ENCODE results near the gene COL11A1. TPM values are rescaled to one million over a fixed set of nuclear protein-coding genes. Genes with fewer than 3 reads are reported as not detected.

COL11A1 gene
- total and polyA plus RNA-seq, 5 donors from 2014 or later: not detected

GRCh38 chr1:103002005-103002404 is 106.3 kb downstream of the COL11A1 start:
- ATAC-seq (ENCODE audit: low read depth in 2 of 2) (no peak), DNase-seq (no peak)
- H3K4me3 ChIP-seq (ENCODE audit: low read depth, low read length): no peak overlapping the region
- H3K9me3 ChIP-seq (ENCODE audit: control insufficient read depth in 2 of 2, low read length in 2 of 2): no peaks in the 10 kb centered on the region
- H3K36me3 ChIP-seq (ENCODE audit: control insufficient read depth, insufficient read depth, low read length): no peaks in the 10 kb centered on the region
- Mint-ChIP-seq H3K27ac (no peak overlapping the region), H3K36me3 (no peaks in the 10 kb centered on the region), H3K4me3 (no peak overlapping the region), H3K27me3 (no peaks in the 10 kb centered on the region), H3K9me3 (peaks cover 0 to 5% (median 2%) of the 10 kb centered on the region in 7 donors), H3K4me1 (no peaks in the 10 kb centered on the region)
- no peaks in the 10 kb centered on the region for H3K4me1 ChIP-seq (ENCODE audit: control insufficient read depth, insufficient read depth, low read length, poor library complexity, severe bottlenecking)
- no peaks in the 10 kb centered on the region for H3K27me3 ChIP-seq (ENCODE audit: control insufficient read depth, insufficient read depth, low read length)
- H3K27ac ChIP-seq (ENCODE audit: insufficient read depth, low read length, poor library complexity, severe bottlenecking): no peak overlapping the region

- H3K27ac Mint-ChIP-seq: no peak overlapping the region
- H3K9me3 Mint-ChIP-seq: peaks cover 0 to 2% (median 0%) of the 10 kb centered on the region in 7 donors
- Histone ChIP-seq H3K4me3 (ENCODE audit: low read depth, low read length) (no peak overlapping the region), H3K4me1 (ENCODE audit: control insufficient read depth, insufficient read depth, low read length, poor library complexity, severe bottlenecking) (no peaks in the 10 kb centered on the region), H3K27me3 (ENCODE audit: control insufficient read depth, insufficient read depth, low read length) (no peaks in the 10 kb centered on the region), H3K9me3 (ENCODE audit: control insufficient read depth in 2 of 2, low read length in 2 of 2) (no peaks in the 10 kb centered on the region), H3K36me3 (ENCODE audit: control insufficient read depth, insufficient read depth, low read length) (no peaks in the 10 kb centered on the region), H3K27ac (ENCODE audit: insufficient read depth, low read length, poor library complexity, severe bottlenecking) (no peak overlapping the region)
- no peaks in the 10 kb centered on the region for H3K36me3 Mint-ChIP-seq
- DNase-seq (no peak), ATAC-seq (ENCODE audit: low read depth in 2 of 2) (no peak)
- H3K4me1 Mint-ChIP-seq: no peaks in the 10 kb centered on the region
- H3K27me3 Mint-ChIP-seq: no peaks in the 10 kb centered on the region
- H3K4me3 Mint-ChIP-seq: no peak overlapping the region
Observed at GRCh38 chr1:102978874-102979273, 129.4 kb downstream of the COL11A1 start.

- Histone ChIP-seq H3K4me3 (ENCODE audit: low read depth, low read length) (no peak overlapping the region), H3K27ac (ENCODE audit: insufficient read depth, low read length, poor library complexity, severe bottlenecking) (no peak overlapping the region), H3K9me3 (ENCODE audit: control insufficient read depth in 2 of 2, low read length in 2 of 2) (no peaks in the 10 kb centered on the region), H3K36me3 (ENCODE audit: control insufficient read depth, insufficient read depth, low read length) (no peaks in the 10 kb centered on the region), H3K27me3 (ENCODE audit: control insufficient read depth, insufficient read depth, low read length) (no peaks in the 10 kb centered on the region), H3K4me1 (ENCODE audit: control insufficient read depth, insufficient read depth, low read length, poor library complexity, severe bottlenecking) (no peaks in the 10 kb centered on the region)
- Mint-ChIP-seq H3K27ac (no peak overlapping the region), H3K9me3 (peaks cover 0 to 2% (median 0%) of the 10 kb centered on the region in 7 donors), H3K4me1 (no peaks in the 10 kb centered on the region), H3K36me3 (no peaks in the 10 kb centered on the region), H3K27me3 (no peaks in the 10 kb centered on the region), H3K4me3 (no peak overlapping the region)
- DNase-seq (no peak), ATAC-seq (ENCODE audit: low read depth in 2 of 2) (no peak)
Observed at GRCh38 chr1:102977292-102977691, 131.0 kb downstream of the COL11A1 start.

GRCh38 chr1:102970496-102971078 is 137.7 kb downstream of the COL11A1 start:
- Mint-ChIP-seq H3K4me3 (no peak overlapping the region), H3K27ac (no peak overlapping the region), H3K27me3 (no peaks in the 10 kb centered on the region), H3K9me3 (peaks cover 0 to 3% (median 0%) of the 10 kb centered on the region in 7 donors), H3K4me1 (no peaks in the 10 kb centered on the region), H3K36me3 (no peaks in the 10 kb centered on the region)
- H3K36me3 ChIP-seq (ENCODE audit: control insufficient read depth, insufficient read depth, low read length): no peaks in the 10 kb centered on the region
- no peaks in the 10 kb centered on the region for H3K27me3 ChIP-seq (ENCODE audit: control insufficient read depth, insufficient read depth, low read length)
- DNase-seq (peak in 1 of 3 donors; percentile 53), ATAC-seq (ENCODE audit: low read depth in 2 of 2) (no peak)
- no peaks in the 10 kb centered on the region for H3K9me3 ChIP-seq (ENCODE audit: control insufficient read depth in 2 of 2, low read length in 2 of 2)
- H3K4me1 ChIP-seq (ENCODE audit: control insufficient read depth, insufficient read depth, low read length, poor library complexity, severe bottlenecking): no peaks in the 10 kb centered on the region
- no peak overlapping the region for H3K4me3 ChIP-seq (ENCODE audit: low read depth, low read length)
- no peak overlapping the region for H3K27ac ChIP-seq (ENCODE audit: insufficient read depth, low read length, poor library complexity, severe bottlenecking)

GRCh38 chr1:102967786-102968185 is 140.5 kb downstream of the COL11A1 start:
- H3K36me3 ChIP-seq (ENCODE audit: control insufficient read depth, insufficient read depth, low read length): no peaks in the 10 kb centered on the region
- H3K9me3 Mint-ChIP-seq: peaks cover 0 to 3% (median 0%) of the 10 kb centered on the region in 7 donors
- no peak overlapping the region for H3K4me3 ChIP-seq (ENCODE audit: low read depth, low read length)
- no peaks in the 10 kb centered on the region for H3K4me1 ChIP-seq (ENCODE audit: control insufficient read depth, insufficient read depth, low read length, poor library complexity, severe bottlenecking)
- no peak overlapping the region for H3K4me3 Mint-ChIP-seq
- DNase-seq: no peak
- no peaks in the 10 kb centered on the region for H3K27me3 Mint-ChIP-seq
- no peaks in the 10 kb centered on the region for H3K27me3 ChIP-seq (ENCODE audit: control insufficient read depth, insufficient read depth, low read length)
- H3K36me3 Mint-ChIP-seq: no peaks in the 10 kb centered on the region
- ATAC-seq (ENCODE audit: low read depth in 2 of 2): no peak
- no peaks in the 10 kb centered on the region for H3K4me1 Mint-ChIP-seq
- H3K27ac Mint-ChIP-seq: no peak overlapping the region
- no peak overlapping the region for H3K27ac ChIP-seq (ENCODE audit: insufficient read depth, low read length, poor library complexity, severe bottlenecking)
- no peaks in the 10 kb centered on the region for H3K9me3 ChIP-seq (ENCODE audit: control insufficient read depth in 2 of 2, low read length in 2 of 2)

GRCh38 chr1:102961549-102961948 is 146.8 kb downstream of the COL11A1 start:
- DNase-seq (no peak), ATAC-seq (ENCODE audit: low read depth in 2 of 2) (no peak)
- no peak overlapping the region for H3K4me3 ChIP-seq (ENCODE audit: low read depth, low read length)
- H3K9me3 Mint-ChIP-seq: peaks cover 0 to 7% (median 3%) of the 10 kb centered on the region in 7 donors
- no peak overlapping the region for H3K27ac ChIP-seq (ENCODE audit: insufficient read depth, low read length, poor library complexity, severe bottlenecking)
- no peak overlapping the region for H3K27ac Mint-ChIP-seq
- no peaks in the 10 kb centered on the region for H3K4me1 Mint-ChIP-seq
- no peaks in the 10 kb centered on the region for H3K27me3 ChIP-seq (ENCODE audit: control insufficient read depth, insufficient read depth, low read length)
- no peaks in the 10 kb centered on the region for H3K27me3 Mint-ChIP-seq
- H3K4me3 Mint-ChIP-seq: no peak overlapping the region
- H3K36me3 Mint-ChIP-seq: no peaks in the 10 kb centered on the region
- H3K4me1 ChIP-seq (ENCODE audit: control insufficient read depth, insufficient read depth, low read length, poor library complexity, severe bottlenecking): no peaks in the 10 kb centered on the region
- H3K36me3 ChIP-seq (ENCODE audit: control insufficient read depth, insufficient read depth, low read length): no peaks in the 10 kb centered on the region
- H3K9me3 ChIP-seq (ENCODE audit: control insufficient read depth in 2 of 2, low read length in 2 of 2): no peaks in the 10 kb centered on the region

- H3K36me3 ChIP-seq (ENCODE audit: control insufficient read depth, insufficient read depth, low read length): no peaks in the 10 kb centered on the region
- no peaks in the 10 kb centered on the region for H3K27me3 ChIP-seq (ENCODE audit: control insufficient read depth, insufficient read depth, low read length)
- ATAC-seq (ENCODE audit: low read depth in 2 of 2): no peak
- H3K4me1 ChIP-seq (ENCODE audit: control insufficient read depth, insufficient read depth, low read length, poor library complexity, severe bottlenecking): no peaks in the 10 kb centered on the region
- no peaks in the 10 kb centered on the region for H3K9me3 ChIP-seq (ENCODE audit: control insufficient read depth in 2 of 2, low read length in 2 of 2)
- H3K9me3 Mint-ChIP-seq: peaks cover 0 to 9% (median 3%) of the 10 kb centered on the region in 7 donors
- no peak overlapping the region for H3K4me3 ChIP-seq (ENCODE audit: low read depth, low read length)
- peak overlapping the region in 1 of 4 donors; percentile 10 for H3K4me3 Mint-ChIP-seq
- no peak for DNase-seq
- H3K36me3 Mint-ChIP-seq: no peaks in the 10 kb centered on the region
- H3K27ac Mint-ChIP-seq: no peak overlapping the region
- H3K27ac ChIP-seq (ENCODE audit: insufficient read depth, low read length, poor library complexity, severe bottlenecking): no peak overlapping the region
- H3K27me3 Mint-ChIP-seq: no peaks in the 10 kb centered on the region
- H3K4me1 Mint-ChIP-seq: no peaks in the 10 kb centered on the region
Observed at GRCh38 chr1:102954576-102954975, 153.7 kb downstream of the COL11A1 start.

- Histone ChIP-seq H3K27me3 (ENCODE audit: control insufficient read depth, insufficient read depth, low read length) (no peaks in the 10 kb centered on the region), H3K36me3 (ENCODE audit: control insufficient read depth, insufficient read depth, low read length) (no peaks in the 10 kb centered on the region), H3K27ac (ENCODE audit: insufficient read depth, low read length, poor library complexity, severe bottlenecking) (no peak overlapping the region), H3K4me3 (ENCODE audit: low read depth, low read length) (no peak overlapping the region), H3K9me3 (ENCODE audit: control insufficient read depth in 2 of 2, low read length in 2 of 2) (no peaks in the 10 kb centered on the region), H3K4me1 (ENCODE audit: control insufficient read depth, insufficient read depth, low read length, poor library complexity, severe bottlenecking) (no peaks in the 10 kb centered on the region)
- Mint-ChIP-seq H3K4me3 (no peak overlapping the region), H3K27ac (no peak overlapping the region), H3K9me3 (peaks cover 0 to 9% (median 3%) of the 10 kb centered on the region in 7 donors), H3K4me1 (no peaks in the 10 kb centered on the region), H3K36me3 (no peaks in the 10 kb centered on the region), H3K27me3 (no peaks in the 10 kb centered on the region)
- ATAC-seq (ENCODE audit: low read depth in 2 of 2): no peak
- no peak for DNase-seq
Observed at GRCh38 chr1:102952400-102952799, 155.9 kb downstream of the COL11A1 start.

Data from CD4-positive, CD25-positive, alpha-beta regulatory T cell (primary cell).